Measurements from ENCODE around the gene OR6B3. TPM values are rescaled to one million over a fixed set of nuclear protein-coding genes. Genes with fewer than 3 reads are reported as not detected.

The OR6B3 gene
- total RNA-seq, 2 donors from 2014 or later, result not detected

- DNase-seq (ENCODE audit: low spot score) (no peak), ATAC-seq (ENCODE audit: insufficient number of reproducible peaks, low FRiP score, low read depth) (no peak)
- H3K36me3 ChIP-seq, result no peaks in the 10 kb centered on the region
- no peak overlapping the region for H3K27ac ChIP-seq
- no peaks in the 10 kb centered on the region for H3K4me1 ChIP-seq (ENCODE audit: control insufficient read depth in 1 of 2, low read depth in 2 of 2)
- H3K27me3 ChIP-seq (replicated peaks; ENCODE audit: insufficient read depth), result no peaks in the 10 kb centered on the region
- H3K9me3 ChIP-seq, result peaks cover 16% of the 10 kb centered on the region
- no peak overlapping the region for H3K4me3 ChIP-seq
- TF ChIP-seq CTCF (IDR thresholded peaks at IDR 0.05), result no peak
Observed at GRCh38 chr2:240078631-240079030, 25.3 kb upstream of the OR6B3 start.

GRCh38 chr2:240077442-240077841, 24.1 kb upstream of the OR6B3 start:
- no peaks in the 10 kb centered on the region for H3K27me3 ChIP-seq (replicated peaks; ENCODE audit: insufficient read depth)
- no peak overlapping the region for H3K4me3 ChIP-seq
- no peak for ATAC-seq (ENCODE audit: insufficient number of reproducible peaks, low FRiP score, low read depth)
- no peaks in the 10 kb centered on the region for H3K36me3 ChIP-seq
- H3K27ac ChIP-seq, result no peak overlapping the region
- TF ChIP-seq CTCF (IDR thresholded peaks at IDR 0.05), result no peak
- DNase-seq (ENCODE audit: low spot score), result no peak
- no peaks in the 10 kb centered on the region for H3K4me1 ChIP-seq (ENCODE audit: control insufficient read depth in 1 of 2, low read depth in 2 of 2)
- peaks cover 16% of the 10 kb centered on the region for H3K9me3 ChIP-seq

- DNase-seq (ENCODE audit: low spot score) (no peak), ATAC-seq (ENCODE audit: insufficient number of reproducible peaks, low FRiP score, low read depth) (no peak)
- Histone ChIP-seq H3K4me1 (ENCODE audit: control insufficient read depth in 1 of 2, low read depth in 2 of 2) (no peaks in the 10 kb centered on the region), H3K36me3 (no peaks in the 10 kb centered on the region), H3K27me3 (replicated peaks; ENCODE audit: insufficient read depth) (no peaks in the 10 kb centered on the region), H3K9me3 (peaks cover 16% of the 10 kb centered on the region), H3K4me3 (no peak overlapping the region), H3K27ac (no peak overlapping the region)
- TF ChIP-seq CTCF (IDR thresholded peaks at IDR 0.05), result no peak
Observed at GRCh38 chr2:240074545-240074944, 21.2 kb upstream of the OR6B3 start.

GRCh38 chr2:240070907-240071306, 17.6 kb upstream of the OR6B3 start:
- no peak for ATAC-seq (ENCODE audit: insufficient number of reproducible peaks, low FRiP score, low read depth)
- Histone ChIP-seq H3K27ac (no peak overlapping the region), H3K4me3 (no peak overlapping the region), H3K4me1 (ENCODE audit: control insufficient read depth in 1 of 2, low read depth in 2 of 2) (no peaks in the 10 kb centered on the region), H3K27me3 (replicated peaks; ENCODE audit: insufficient read depth) (no peaks in the 10 kb centered on the region), H3K9me3 (no peaks in the 10 kb centered on the region), H3K36me3 (no peaks in the 10 kb centered on the region)
- no peak for DNase-seq (ENCODE audit: low spot score)
- no peak for TF ChIP-seq CTCF (IDR thresholded peaks at IDR 0.05)

GRCh38 chr2:240069829-240070228, 16.5 kb upstream of the OR6B3 start:
- ATAC-seq (ENCODE audit: insufficient number of reproducible peaks, low FRiP score, low read depth) (no peak), DNase-seq (ENCODE audit: low spot score) (no peak)
- no peaks in the 10 kb centered on the region for H3K4me1 ChIP-seq (ENCODE audit: control insufficient read depth in 1 of 2, low read depth in 2 of 2)
- no peak overlapping the region for H3K27ac ChIP-seq
- H3K27me3 ChIP-seq (replicated peaks; ENCODE audit: insufficient read depth), result no peaks in the 10 kb centered on the region
- H3K36me3 ChIP-seq, result no peaks in the 10 kb centered on the region
- TF ChIP-seq CTCF (IDR thresholded peaks at IDR 0.05), result no peak
- no peaks in the 10 kb centered on the region for H3K9me3 ChIP-seq
- H3K4me3 ChIP-seq, result no peak overlapping the region
